Measurements from ENCODE around the gene ADGRL1.

DNA sequence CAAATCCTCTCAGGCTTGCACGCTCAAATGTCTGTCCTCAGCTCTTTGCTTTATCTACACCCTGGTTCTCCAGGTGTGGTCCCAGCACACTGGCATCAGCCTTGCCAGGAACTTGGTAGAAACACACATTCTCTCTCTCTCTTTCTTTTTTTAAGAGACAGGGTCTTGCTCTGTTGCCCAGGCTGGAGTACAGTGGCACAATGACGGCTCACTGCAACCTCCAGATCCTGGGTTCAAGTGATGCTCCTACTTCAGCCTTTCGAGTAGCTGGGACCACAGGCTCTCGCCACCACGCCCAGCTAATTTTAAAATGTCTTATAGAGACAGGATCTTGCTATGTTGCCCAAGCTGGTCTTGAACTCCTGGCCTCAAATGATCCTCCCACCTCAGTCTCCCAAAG is 20.8 kb downstream of the ADGRL1 start:
- TF ChIP-seq, protein P1, sequence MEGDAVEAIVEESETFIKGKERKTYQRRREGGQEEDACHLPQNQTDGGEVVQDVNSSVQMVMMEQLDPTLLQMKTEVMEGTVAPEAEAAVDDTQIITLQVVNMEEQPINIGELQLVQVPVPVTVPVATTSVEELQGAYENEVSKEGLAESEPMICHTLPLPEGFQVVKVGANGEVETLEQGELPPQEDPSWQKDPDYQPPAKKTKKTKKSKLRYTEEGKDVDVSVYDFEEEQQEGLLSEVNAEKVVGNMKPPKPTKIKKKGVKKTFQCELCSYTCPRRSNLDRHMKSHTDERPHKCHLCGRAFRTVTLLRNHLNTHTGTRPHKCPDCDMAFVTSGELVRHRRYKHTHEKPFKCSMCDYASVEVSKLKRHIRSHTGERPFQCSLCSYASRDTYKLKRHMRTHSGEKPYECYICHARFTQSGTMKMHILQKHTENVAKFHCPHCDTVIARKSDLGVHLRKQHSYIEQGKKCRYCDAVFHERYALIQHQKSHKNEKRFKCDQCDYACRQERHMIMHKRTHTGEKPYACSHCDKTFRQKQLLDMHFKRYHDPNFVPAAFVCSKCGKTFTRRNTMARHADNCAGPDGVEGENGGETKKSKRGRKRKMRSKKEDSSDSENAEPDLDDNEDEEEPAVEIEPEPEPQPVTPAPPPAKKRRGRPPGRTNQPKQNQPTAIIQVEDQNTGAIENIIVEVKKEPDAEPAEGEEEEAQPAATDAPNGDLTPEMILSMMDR (IDR thresholded peaks at IDR 0.05 in 8 of 11, conservative IDR thresholded peaks at IDR 0.05 in 3 of 11), result no peak
- TF ChIP-seq POLR2A (IDR thresholded peaks at IDR 0.05), result no peak
- no peak for TF ChIP-seq POLR2AphosphoS5 (IDR thresholded peaks at IDR 0.05)

Measured in spleen (tissue), 7 donors.